ENCODE measurements around the gene CFTR. TPM values are rescaled to one million over a fixed set of nuclear protein-coding genes. Genes with fewer than 3 reads are reported as not detected.
"Not testable (repeated sequence)": the region's sequence is repeated elsewhere in the genome, so short reads cannot be mapped to it uniquely, and the experiment has no call there.

Gene CFTR
- not detected for total RNA-seq

GRCh38 chr7:117479225-117480054 lies at the start of gene CFTR:
Gene CFTR (plus strand): TSS chr7:117480025. CDS start chr7:117480095, 70 bp downstream.
- DNase-seq: no peak

- no peak for DNase-seq
These were observed 44.3 kb upstream of the CFTR start for GRCh38 chr7:117435475-117436043.

GRCh38 chr7:117444646-117445045 lies 35.2 kb upstream of the CFTR start:
- no peak for DNase-seq

GRCh38 chr7:117445206-117445605 lies 34.6 kb upstream of the CFTR start:
- DNase-seq: no peak

GRCh38 chr7:117446220-117446815 lies 33.5 kb upstream of the CFTR start:
- DNase-seq: no peak

GRCh38 chr7:117448655-117449054 lies 31.2 kb upstream of the CFTR start:
- DNase-seq: no peak

- DNase-seq: no peak
These were observed 20.7 kb upstream of the CFTR start for GRCh38 chr7:117458977-117459583.

GRCh38 chr7:117459735-117460134 lies 20.1 kb upstream of the CFTR start:
- no peak for DNase-seq

GRCh38 chr7:117460815-117461214 lies 19.0 kb upstream of the CFTR start:
- not testable (repeated sequence) for DNase-seq

GRCh38 chr7:117468174-117468573 lies 11.7 kb upstream of the CFTR start:
- no peak for DNase-seq

GRCh38 chr7:117470777-117471176 lies 9.0 kb upstream of the CFTR start:
- DNase-seq: no peak

GRCh38 chr7:117472335-117472734 lies 7.5 kb upstream of the CFTR start:
- no peak for DNase-seq

- no peak for DNase-seq
These were observed 3.1 kb upstream of the CFTR start for GRCh38 chr7:117476557-117477215.

GRCh38 chr7:117478836-117479224 lies 995 bp upstream of the CFTR start:
- DNase-seq: no peak

- DNase-seq: no peak
These were observed 184 bp downstream of the CFTR start for GRCh38 chr7:117480055-117480362.

GRCh38 chr7:117480978-117481377 lies 1.2 kb downstream of the CFTR start:
- DNase-seq: no peak

- DNase-seq: no peak
These were observed 5.3 kb downstream of the CFTR start for GRCh38 chr7:117485118-117485620.

- no peak for DNase-seq
These were observed 9.2 kb downstream of the CFTR start for GRCh38 chr7:117489016-117489415.

- no peak for DNase-seq
These were observed 9.6 kb downstream of the CFTR start for GRCh38 chr7:117489430-117489829.

- no peak for DNase-seq
These were observed 10.1 kb downstream of the CFTR start for GRCh38 chr7:117489911-117490310.

GRCh38 chr7:117492649-117493048 lies 12.8 kb downstream of the CFTR start:
- DNase-seq: no peak

- DNase-seq: no peak
These were observed 13.6 kb downstream of the CFTR start for GRCh38 chr7:117493460-117493859.

GRCh38 chr7:117495308-117495707 lies 15.5 kb downstream of the CFTR start:
- no peak for DNase-seq
